Transverse colon (tissue), 4 donors: Measurements from ENCODE around the gene ORAI3. TPM values are rescaled to one million over a fixed set of nuclear protein-coding genes. Genes with fewer than 3 reads are reported as not detected.

ENCODE experiments used
- DNase-seq: peaks from one replicate; pipeline ENCODE4 v3.0.0-alpha.2; 2019
- H3K27ac ChIP-seq, 4 donors: fragments of 200-600 bp; sonication (generic); 2 replicates each; pipeline ENCODE4 v1.5.1; 2016 to 2018; ENCODE audit warnings: inconsistent platforms in 4 of 4
- H3K27me3 ChIP-seq: fragments of 200-600 bp; sonication (generic); 2 replicates; pipeline ENCODE4 v1.5.1; 2017; ENCODE audit warnings: inconsistent platforms
- H3K36me3 ChIP-seq, 4 donors: fragments of 200-600 bp; sonication (generic); 2 replicates each; pipeline ENCODE4 v1.5.1; 2017 to 2019; ENCODE audit warnings: inconsistent platforms in 4 of 4
- H3K4me1 ChIP-seq, 4 donors: fragments of 200-600 bp; sonication (generic); 2 replicates each; pipeline ENCODE4 v1.5.1; 2017 to 2020; ENCODE audit warnings: inconsistent platforms in 4 of 4
- H3K4me3 ChIP-seq, 4 donors: fragments of 200-600 bp; sonication (generic); 1 replicate in 1 of 4; 2 replicates in 3 of 4; pipeline versions ENCODE4 v1.5.1 to v1.6.1; 2017 to 2019; ENCODE audit warnings: inconsistent platforms in 4 of 4
- H3K9me3 ChIP-seq, 2 donors: fragments of 200-600 bp; sonication (generic); 2 replicates each; pipeline ENCODE4 v1.5.1; 2017 to 2019; ENCODE audit warnings: inconsistent platforms in 2 of 2
- CTCF ChIP-seq, 5 experiments: fragments of 200-600 bp in 3 of 5; fragments of 450-650 bp in 2 of 5; sonication (generic) in 3 of 5; IDR thresholded peaks; 1 replicate in 2 of 5; 2 replicates in 3 of 5; pipeline ENCODE4 v1.5.1; 2016 to 2017; ENCODE audit warnings: antibody characterized with exemption in 5 of 5, inconsistent platforms in 3 of 5, mild to moderate bottlenecking in 2 of 5, moderate library complexity in 1 of 5
- EP300 ChIP-seq: sonication (generic); formaldehyde crosslinking; IDR thresholded peaks from one replicate; pipeline ENCODE4 v1.6.1; 2017; ENCODE audit warnings: antibody characterized with exemption, low read depth
- POLR2A ChIP-seq: fragments of 450-650 bp; IDR thresholded peaks from one replicate; pipeline ENCODE4 v1.6.1; 2016; ENCODE audit warnings: antibody characterized with exemption, mild to moderate bottlenecking, moderate library complexity
- POLR2AphosphoS5 ChIP-seq, 3 donors: sonication (generic); formaldehyde crosslinking; IDR thresholded peaks; one replicate each; pipeline ENCODE4 v1.6.1; 2016; ENCODE audit warnings: antibody characterized with exemption in 3 of 3
- WGBS, 2 donors: methylation state at CpG; one replicate each; pipeline ENCODE4 v1.1.5; 2018; ENCODE audit warnings: low coverage in 1 of 2; 5-methylcytosine and 5-hydroxymethylcytosine counted together
- in situ Hi-C, 4 donors: fragments of 200-750 bp; cut with MboI; loops; one replicate each; pipeline versions ENCODE4 v1.15.0 to v1.15.1; 2017; ENCODE audit warnings: low sequenced_read_pairs in 3 of 4, low pct_ligation_motif_present in 1 of 4, low pct_unique_long_range_greater_than_20kb in 1 of 4
- intact Hi-C: fragments of 100-400 bp; cut with DNase I; formaldehyde crosslinking; loops from one replicate; pipeline ENCODE4 v1.15.1; 2023; ENCODE audit warnings: low total_unique reads
- total RNA-seq, 4 donors: library from RNA; depleted of rRNA; stranded (reverse); fragments of >200 nt; gene quantifications; one replicate each; pipeline ENCODE4 v1.1.0, GENCODE V29; 2016

ORAI3 gene
- total RNA-seq: 10 to 100 TPM; 24.8 to 45.6 (median 31.3) TPM

GRCh38 chr16:30948667-30949649, at the start of gene ORAI3:
TSS of gene ORAI3 (plus strand) at chr16:30949068. CDS start at chr16:30949290, 222 bp downstream.
- 1% methylated on average over 47 of the region's 70 CpGs; no CpG with 5 or more reads in 1 of the 2 donors for WGBS, 2 donors
- in situ Hi-C loops (no loop called here), intact Hi-C loops (no loop called here)
- Histone ChIP-seq H3K36me3 (peaks cover 0 to 13% (median 3%) of the 10 kb centered on the region in 4 donors), H3K27ac (peak within 1 kb of the TSS; percentile 91 to 97 (median 94)), H3K4me3 (peak within 1 kb of the TSS; percentile 70 to 100 (median 81)), H3K4me1 (peaks cover 12 to 36% (median 23%) of the 10 kb centered on the region in 4 donors), H3K27me3 (no peaks in the 10 kb centered on the region), H3K9me3 (no peaks in the 10 kb centered on the region)
- TF ChIP-seq CTCF (IDR thresholded peaks at IDR 0.05): peak in 1 of 5 experiments; percentile 8
- TF ChIP-seq EP300: no peak
- peak; percentile 70 to 86 (median 86) for TF ChIP-seq POLR2AphosphoS5 (IDR thresholded peaks at IDR 0.05)
- peak; percentile 73 for TF ChIP-seq POLR2A
- DNase-seq: peak; percentile 81

- no peaks in the 10 kb centered on the region for H3K9me3 ChIP-seq
- 92% methylated on average over 2 of the region's 2 CpGs; no CpG with 5 or more reads in 1 of the 2 donors for WGBS, 2 donors
- peaks cover 9 to 52% (median 22%) of the 10 kb centered on the region in 4 donors for H3K4me1 ChIP-seq
- H3K4me3 ChIP-seq: no peak overlapping the region
- H3K27ac ChIP-seq: no peak overlapping the region
- DNase-seq: no peak
- in situ Hi-C loops (no loop called here), intact Hi-C loops (loop anchor here (5.0 kb wide), 1 partner anchor 52 kb away; no protein-coding TSS in a partner anchor)
- no peaks in the 10 kb centered on the region for H3K36me3 ChIP-seq
- H3K27me3 ChIP-seq: no peaks in the 10 kb centered on the region
- TF ChIP-seq CTCF (IDR thresholded peaks at IDR 0.05) (no peak), POLR2A (no peak), POLR2AphosphoS5 (IDR thresholded peaks at IDR 0.05) (no peak), EP300 (no peak)
Measured at GRCh38 chr16:30899794-30900193, 49.1 kb upstream of the ORAI3 start.

GRCh38 chr16:30900588-30900987, 48.3 kb upstream of the ORAI3 start:
- no peak for DNase-seq
- Histone ChIP-seq H3K4me1 (peaks cover 5 to 44% (median 17%) of the 10 kb centered on the region in 4 donors), H3K36me3 (no peaks in the 10 kb centered on the region), H3K4me3 (no peak overlapping the region), H3K27ac (no peak overlapping the region), H3K27me3 (no peaks in the 10 kb centered on the region), H3K9me3 (no peaks in the 10 kb centered on the region)
- in situ Hi-C loops (no loop called here), intact Hi-C loops (loop anchor here (5.0 kb wide), 1 partner anchor 53 kb away; no protein-coding TSS in a partner anchor)
- TF ChIP-seq POLR2AphosphoS5 (IDR thresholded peaks at IDR 0.05) (no peak), EP300 (no peak), POLR2A (no peak), CTCF (IDR thresholded peaks at IDR 0.05) (no peak)
- 97 to 100% methylated on average over 2 to 5 of the region's 5 CpGs for whole genome bisulfite sequencing, 2 donors
